ENCODE measurements around the gene SLC30A10. TPM values are rescaled to one million over a fixed set of nuclear protein-coding genes. Genes with fewer than 3 reads are reported as not detected.
"Not testable (repeated sequence)": the region's sequence is repeated elsewhere in the genome, so short reads cannot be mapped to it uniquely, and the experiment has no call there.

Gene SLC30A10
- total RNA-seq, 1 donor from 2014 or later, result 0.25 TPM

GRCh38 chr1:219958875-219959417 lies 30.6 kb upstream of the SLC30A10 start:
- Histone ChIP-seq H3K27ac (no peak overlapping the region), H3K27me3 (no peaks in the 10 kb centered on the region), H3K36me3 (no peaks in the 10 kb centered on the region), H3K9me3 (no peaks in the 10 kb centered on the region), H3K4me1 (no peaks in the 10 kb centered on the region), H3K4me3 (peak overlapping the region in 1 of 2 donors; percentile 24)
- no peak for DNase-seq (ENCODE audit: extremely low spot score in 2 of 2)
- intact Hi-C loops (cut with DNase I), result no loop called here
- TF ChIP-seq CTCF (IDR thresholded peaks at IDR 0.05) (no peak), POLR2AphosphoS5 (IDR thresholded peaks at IDR 0.05; ENCODE audit: insufficient read depth in 1 of 2, low read depth in 1 of 2) (no peak), POLR2A (IDR thresholded peaks at IDR 0.05) (no peak)

- intact Hi-C loops (cut with DNase I), result no loop called here
- Histone ChIP-seq H3K36me3 (no peaks in the 10 kb centered on the region), H3K27me3 (no peaks in the 10 kb centered on the region), H3K4me3 (no peak overlapping the region), H3K4me1 (no peaks in the 10 kb centered on the region), H3K9me3 (no peaks in the 10 kb centered on the region), H3K27ac (no peak overlapping the region)
- TF ChIP-seq CTCF (IDR thresholded peaks at IDR 0.05) (no peak), POLR2A (IDR thresholded peaks at IDR 0.05) (no peak), POLR2AphosphoS5 (IDR thresholded peaks at IDR 0.05; ENCODE audit: insufficient read depth in 1 of 2, low read depth in 1 of 2) (no peak)
- no peak for DNase-seq (ENCODE audit: extremely low spot score in 2 of 2)
Measured at GRCh38 chr1:219954736-219955421, 26.5 kb upstream of the SLC30A10 start.

GRCh38 chr1:219954052-219954451 lies 25.7 kb upstream of the SLC30A10 start:
- H3K36me3 ChIP-seq, result no peaks in the 10 kb centered on the region
- intact Hi-C loops (cut with DNase I), result no loop called here
- no peaks in the 10 kb centered on the region for H3K27me3 ChIP-seq
- no peak for DNase-seq (ENCODE audit: extremely low spot score in 2 of 2)
- no peaks in the 10 kb centered on the region for H3K4me1 ChIP-seq
- no peak overlapping the region for H3K27ac ChIP-seq
- no peaks in the 10 kb centered on the region for H3K9me3 ChIP-seq
- no peak for TF ChIP-seq POLR2AphosphoS5 (IDR thresholded peaks at IDR 0.05; ENCODE audit: insufficient read depth in 1 of 2, low read depth in 1 of 2)
- TF ChIP-seq CTCF (IDR thresholded peaks at IDR 0.05), result no peak
- no peak for TF ChIP-seq POLR2A (IDR thresholded peaks at IDR 0.05)
- H3K4me3 ChIP-seq, result no peak overlapping the region

GRCh38 chr1:219952361-219952760 lies 24.0 kb upstream of the SLC30A10 start:
- TF ChIP-seq POLR2A (IDR thresholded peaks at IDR 0.05) (no peak), CTCF (IDR thresholded peaks at IDR 0.05) (no peak), POLR2AphosphoS5 (IDR thresholded peaks at IDR 0.05; ENCODE audit: insufficient read depth in 1 of 2, low read depth in 1 of 2) (no peak)
- Histone ChIP-seq H3K36me3 (no peaks in the 10 kb centered on the region), H3K4me1 (no peaks in the 10 kb centered on the region), H3K9me3 (no peaks in the 10 kb centered on the region), H3K27me3 (no peaks in the 10 kb centered on the region), H3K27ac (no peak overlapping the region), H3K4me3 (no peak overlapping the region)
- DNase-seq (ENCODE audit: extremely low spot score in 2 of 2), result no peak
- intact Hi-C loops (cut with DNase I), result no loop called here

- H3K27ac ChIP-seq; H3K27me3 ChIP-seq; H3K36me3 ChIP-seq; intact Hi-C loops (cut with DNase I); H3K4me3 ChIP-seq; H3K9me3 ChIP-seq; DNase-seq (ENCODE audit: extremely low spot score in 2 of 2); H3K4me1 ChIP-seq: not testable (repeated sequence)
Measured at GRCh38 chr1:219949227-219949626, 20.9 kb upstream of the SLC30A10 start.

GRCh38 chr1:219948766-219949165 lies 20.4 kb upstream of the SLC30A10 start:
- DNase-seq (ENCODE audit: extremely low spot score in 2 of 2); H3K27ac ChIP-seq; H3K9me3 ChIP-seq; H3K27me3 ChIP-seq; H3K36me3 ChIP-seq; H3K4me3 ChIP-seq; H3K4me1 ChIP-seq; intact Hi-C loops (cut with DNase I): not testable (repeated sequence)
